Spleen (tissue), 7 donors: ENCODE measurements around the gene SSBP3.

ENCODE experiments used
- CTCF ChIP-seq, 11 experiments: fragments of 200-600 bp in 7 of 11; fragments of 450-650 bp in 4 of 11; sonication (generic) in 4 of 11; IDR thresholded peaks in 8 of 11; conservative IDR thresholded peaks in 3 of 11; 1 replicate in 7 of 11; 2 replicates in 4 of 11; pipeline versions ENCODE4 v1.4.0 to v1.8.0; 2016 to 2021; ENCODE audit warnings: antibody characterized with exemption in 11 of 11, inconsistent platforms in 4 of 11, mild to moderate bottlenecking in 1 of 11
- POLR2AphosphoS5 ChIP-seq, 3 donors: sonication (generic); formaldehyde crosslinking; IDR thresholded peaks; one replicate each; pipeline ENCODE4 v1.5.1; 2017; ENCODE audit warnings: antibody characterized with exemption in 3 of 3
- donor health status: DM: no; HTN: no; CAD: no; lungs with moderate emphysema.
- donor health status: DM: no; HTN: no; CAD: no.
- donor health status: DM: no; HTN: no; CAD: no.

- no peak for TF ChIP-seq CTCF (IDR thresholded peaks at IDR 0.05 in 8 of 11, conservative IDR thresholded peaks at IDR 0.05 in 3 of 11)
- TF ChIP-seq POLR2AphosphoS5 (IDR thresholded peaks at IDR 0.05): peak; percentile 21 to 68 (median 37)
Observed at GRCh38 chr1:54218883-54219687, 187.1 kb downstream of the SSBP3 start.
